ENCODE data around the gene NRAP. TPM values are rescaled to one million over a fixed set of nuclear protein-coding genes. Genes with fewer than 3 reads are reported as not detected.
A peak's percentile ranks its signal among the peaks of the same experiment; 100 is the strongest.

NRAP gene
- total and polyA plus RNA-seq, 2 of the 8 experiments (the other 6 are each of a cell fraction or from before 2014, with no cell fraction given): not detected

DNA sequence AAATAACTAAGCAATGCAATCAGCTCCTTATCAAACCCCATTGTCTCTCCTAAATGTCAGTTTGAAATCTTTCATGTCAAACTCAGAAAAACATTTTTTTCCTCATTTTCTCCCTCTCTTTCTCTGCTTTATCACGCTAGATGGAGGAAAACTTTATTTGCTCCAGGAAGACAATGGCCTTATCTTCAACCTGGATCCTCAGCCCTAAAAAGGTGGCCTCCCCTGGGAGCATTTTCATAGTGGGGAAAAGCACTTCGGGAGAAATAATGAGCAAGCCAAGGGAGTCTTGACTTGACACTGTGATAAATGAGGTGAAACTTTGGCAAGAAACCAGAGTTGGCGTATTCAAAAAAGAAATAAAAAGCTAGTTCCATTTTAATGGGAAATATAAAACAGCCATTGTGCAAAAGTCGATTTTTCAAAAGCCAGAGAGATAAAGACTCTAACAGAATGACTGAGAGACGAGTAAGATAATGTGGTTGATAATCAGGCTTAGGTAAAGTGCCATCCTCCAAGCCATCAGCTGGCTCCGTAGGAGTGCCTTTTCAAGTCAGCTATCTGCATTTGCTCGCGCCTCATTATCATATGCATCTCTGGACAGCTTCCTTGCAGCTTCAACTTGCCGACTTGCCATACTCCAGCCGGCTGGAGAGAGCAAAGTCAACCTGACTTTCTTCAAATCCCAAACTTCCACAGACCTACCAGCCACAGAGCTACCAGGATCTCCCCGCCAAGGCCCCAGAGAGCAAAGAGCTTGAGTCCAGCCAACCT is 91.1 kb downstream of the NRAP start:
- no peaks in the 10 kb centered on the region; a peak in 1 of 7 replicates for H3K4me1 ChIP-seq (replicated peaks in 1 of 4; ENCODE audit: control insufficient read depth in 3 of 4, insufficient read depth in 4 of 4, low read length in 3 of 4)
- no peak overlapping the region for H3K4me3 ChIP-seq (ENCODE audit: extremely low read depth in 1 of 4, insufficient read depth in 2 of 4, low read depth in 3 of 4, low read length in 4 of 4)
- H3K27ac ChIP-seq (ENCODE audit: low read depth, low read length): no peak overlapping the region
- no peak overlapping the region for H2AFZ ChIP-seq (ENCODE audit: low read length)
- no peak overlapping the region for H4K5ac ChIP-seq (ENCODE audit: insufficient read length, low read depth, low read length)
- no peak overlapping the region for H4K8ac ChIP-seq (ENCODE audit: extremely low read depth, insufficient read depth, low read length)
- no peak overlapping the region for H2BK15ac ChIP-seq (ENCODE audit: low read length)
- H3K4me2 ChIP-seq (ENCODE audit: insufficient read depth in 1 of 2, low read depth in 2 of 2, low read length in 2 of 2): no peak overlapping the region
- no peak overlapping the region for H2BK20ac ChIP-seq (ENCODE audit: low read length)
- H3K56ac ChIP-seq (replicated peaks; ENCODE audit: insufficient read length, low read depth, low read length): no peak overlapping the region
- ChIA-PET CTCF (ENCODE audit: partially characterized antibody) (interaction anchor here (0.8 to 2.7 kb wide), 5 partner anchors 9 to 119 kb away, joined by 3 to 13 read pairs (median 3); no protein-coding TSS in a partner anchor), POLR2A (ENCODE audit: partially characterized antibody) (no interaction called here)
- no peaks in the 10 kb centered on the region for H4K20me1 ChIP-seq (replicated peaks in 1 of 2; ENCODE audit: control insufficient read depth in 1 of 2, insufficient read depth in 2 of 2, low read length in 2 of 2)
- H2BK120ac ChIP-seq (replicated peaks; ENCODE audit: low read depth, low read length): no peak overlapping the region
- no peak overlapping the region for H3K9ac ChIP-seq (replicated peaks in 1 of 4; ENCODE audit: extremely low read depth in 1 of 4, low read depth in 3 of 4, low read length in 3 of 4)
- no peak overlapping the region for H3K4ac ChIP-seq (replicated peaks; ENCODE audit: insufficient read length, low read depth, low read length)
- no peak overlapping the region for H2AK5ac ChIP-seq (ENCODE audit: low read depth, low read length)
- no peaks in the 10 kb centered on the region for H3K79me1 ChIP-seq (ENCODE audit: low read depth, low read length)
- H3K36me3 ChIP-seq (ENCODE audit: control insufficient read depth in 2 of 4, insufficient read depth in 4 of 4, low read length in 3 of 4): no peaks in the 10 kb centered on the region
- DNase-seq (ENCODE audit: low read depth in 1 of 2, low spot score in 2 of 2): no peak
- H2BK12ac ChIP-seq (ENCODE audit: low read depth, low read length): no peak overlapping the region
- H3K14ac ChIP-seq (ENCODE audit: insufficient read length): no peak overlapping the region
- H3K79me2 ChIP-seq (ENCODE audit: control insufficient read depth in 1 of 2, insufficient read depth in 2 of 2, low read length in 2 of 2): no peaks in the 10 kb centered on the region
- no peak overlapping the region for H3K18ac ChIP-seq (ENCODE audit: extremely low read depth, low read length)
- H3K23me2 ChIP-seq (ENCODE audit: low read depth, low read length): no peaks in the 10 kb centered on the region
- H3K23ac ChIP-seq (ENCODE audit: insufficient read length): no peak overlapping the region
- FAIRE-seq: peak; percentile 13
- H2BK5ac ChIP-seq (ENCODE audit: low read depth, low read length): no peak overlapping the region
- H4K91ac ChIP-seq (replicated peaks; ENCODE audit: insufficient read length, low read length): no peak overlapping the region
- WGBS, 2 experiments (ENCODE audit: extremely low coverage in 1 of 2, insufficient coverage in 1 of 2, insufficient read length in 1 of 2, insufficient replicate concordance in 2 of 2, low coverage in 1 of 2, low lambda C conversion rate in 2 of 2, missing lambda C conversion rate in 1 of 2): 81% methylated on average over 11 of the region's 11 CpGs; no CpG with 5 or more reads in 1 of the 2 experiments
- no peaks in the 10 kb centered on the region; a peak in 2 of 7 replicates for H3K27me3 ChIP-seq (replicated peaks in 1 of 4; ENCODE audit: control insufficient read depth in 3 of 4, extremely low read depth in 1 of 4, insufficient read depth in 3 of 4, low read length in 3 of 4)
- no peaks in the 10 kb centered on the region for H3K9me3 ChIP-seq (ENCODE audit: insufficient read depth in 2 of 2, low read depth in 1 of 2, low read length in 1 of 2)
- TF ChIP-seq SAP30 (IDR thresholded peaks at IDR 0.05; ENCODE audit: insufficient read depth, insufficient replicate concordance, low read length) (no peak), KDM1A (IDR thresholded peaks at IDR 0.05; ENCODE audit: borderline replicate concordance, low read length) (no peak), POLR2AphosphoS5 (IDR thresholded peaks at IDR 0.05; ENCODE audit: low read depth, low read length) (no peak), SRF (IDR thresholded peaks at IDR 0.05; ENCODE audit: low read depth, low read length) (no peak), YY1 (IDR thresholded peaks at IDR 0.05; ENCODE audit: low read depth, low read length) (no peak)
